H1 (cell line): ENCODE measurements around the gene H1-8. TPM values are rescaled to one million over a fixed set of nuclear protein-coding genes. Genes with fewer than 3 reads are reported as not detected.
A peak's percentile ranks its signal among the peaks of the same experiment; 100 is the strongest.

Source experiments
- CTCF ChIA-PET: fragments of 300-600 bp; sonication (Branson Sonifier 250); formaldehyde crosslinking; loops from one replicate; lab custom pipeline; 2021; ENCODE audit not compliant: partially characterized antibody; lab: Charles Lee
- POLR2A ChIA-PET: fragments of 300-600 bp; sonication (Branson Sonifier 250); formaldehyde crosslinking; loops from one replicate; lab custom pipeline; 2021; ENCODE audit warnings: inconsistent platforms; ENCODE audit not compliant: partially characterized antibody; lab: Charles Lee
- DNase-seq, 2 experiments: peaks; one replicate each; pipeline versions ENCODE4 v3.0.0 to v3.0.0-alpha.2; 2010 to 2022; ENCODE audit warnings: low spot score in 2 of 2, low read depth in 1 of 2, mixed read lengths in 1 of 2
- FAIRE-seq: peaks from 2 replicates; lab custom pipeline; 2011; peaks lifted over from hg19 to GRCh38; lab: Jason Lieb, UNC
- H2AFZ ChIP-seq: 2 replicates; pipeline ENCODE4 v1.8.1; 2012; ENCODE audit warnings: low read length, inconsistent platforms
- H2AK5ac ChIP-seq: 2 replicates; pipeline ENCODE4 v1.6.1; 2013; ENCODE audit warnings: low read depth, low read length
- H2BK120ac ChIP-seq: replicated peaks from 2 replicates; pipeline ENCODE3; 2013; ENCODE audit warnings: low read depth, low read length, inconsistent platforms
- H2BK12ac ChIP-seq: 2 replicates; pipeline ENCODE4 v1.6.1; 2013; ENCODE audit warnings: low read depth, low read length
- H2BK15ac ChIP-seq: 2 replicates; pipeline ENCODE4 v1.6.1; 2013; ENCODE audit warnings: low read length
- H2BK20ac ChIP-seq: 2 replicates; pipeline ENCODE4 v1.6.1; 2013; ENCODE audit warnings: low read length
- H2BK5ac ChIP-seq: 2 replicates; pipeline ENCODE4 v1.6.1; 2013; ENCODE audit warnings: low read depth, low read length
- H3K14ac ChIP-seq: 2 replicates; pipeline ENCODE4 v1.6.1; 2013; ENCODE audit warnings: inconsistent platforms; ENCODE audit not compliant: insufficient read length
- H3K18ac ChIP-seq: 2 replicates; pipeline ENCODE4 v1.6.1; 2013; ENCODE audit warnings: low read length; ENCODE audit errors: extremely low read depth
- H3K23ac ChIP-seq: 2 replicates; pipeline ENCODE4 v1.6.1; 2013; ENCODE audit warnings: inconsistent platforms; ENCODE audit not compliant: insufficient read length
- H3K23me2 ChIP-seq: 2 replicates; pipeline ENCODE4 v1.6.1; 2013; ENCODE audit warnings: low read depth, low read length
- H3K27ac ChIP-seq: 2 replicates; pipeline ENCODE4 v1.6.1; 2011; ENCODE audit warnings: low read depth, low read length, inconsistent platforms
- H3K27me3 ChIP-seq, 4 experiments: replicated peaks in 1 of 4; 1 replicate in 1 of 4; 2 replicates in 3 of 4; pipeline versions ENCODE4 v1.6.1 to v1.8.1; 2011 to 2013; ENCODE audit warnings: low read length in 3 of 4, mild to moderate bottlenecking in 3 of 4, inconsistent platforms in 2 of 4, mixed read lengths in 2 of 4, moderate library complexity in 1 of 4; ENCODE audit not compliant: control insufficient read depth in 3 of 4, insufficient read depth in 3 of 4; ENCODE audit errors: extremely low read depth in 1 of 4
- H3K36me3 ChIP-seq, 4 experiments: 2 replicates each; pipeline versions ENCODE4 v1.6.1 to v1.8.1; 2011 to 2013; ENCODE audit warnings: mild to moderate bottlenecking in 4 of 4, low read length in 3 of 4, moderate library complexity in 2 of 4, control low read depth in 1 of 4, inconsistent platforms in 1 of 4; ENCODE audit not compliant: insufficient read depth in 4 of 4, control insufficient read depth in 2 of 4
- H3K4ac ChIP-seq: replicated peaks from 2 replicates; pipeline ENCODE3; 2013; ENCODE audit warnings: low read length, low read depth, mixed read lengths, inconsistent platforms; ENCODE audit not compliant: insufficient read length
- H3K4me1 ChIP-seq, 4 experiments: replicated peaks in 1 of 4; 1 replicate in 1 of 4; 2 replicates in 3 of 4; pipeline versions ENCODE4 v1.6.1 to v1.8.1; 2011 to 2013; ENCODE audit warnings: low read length in 3 of 4, inconsistent platforms in 2 of 4, mixed read lengths in 1 of 4; ENCODE audit not compliant: insufficient read depth in 4 of 4, control insufficient read depth in 3 of 4
- H3K4me2 ChIP-seq, 2 experiments: 2 replicates each; pipeline versions ENCODE4 v1.6.1 to v1.8.1; 2011 to 2013; ENCODE audit warnings: low read depth in 2 of 2, low read length in 2 of 2, control low read depth in 1 of 2, inconsistent platforms in 1 of 2, mild to moderate bottlenecking in 1 of 2; ENCODE audit not compliant: insufficient read depth in 1 of 2
- H3K4me3 ChIP-seq, 4 experiments: fragments of 200-600, 300-600 bp in 1 of 4; sonication (generic), shearing (Covaris generic), sonication (Bioruptor Twin) in 1 of 4; 2 replicates each; pipeline versions ENCODE4 v1.5.1 to v1.8.1; 2011 to 2016; ENCODE audit warnings: low read length in 4 of 4, low read depth in 3 of 4, control low read depth in 2 of 4, inconsistent platforms in 2 of 4, mild to moderate bottlenecking in 2 of 4, mixed read lengths in 1 of 4, moderate library complexity in 1 of 4; ENCODE audit not compliant: insufficient read depth in 2 of 4; ENCODE audit errors: extremely low read depth in 1 of 4
- H3K56ac ChIP-seq: replicated peaks from 2 replicates; pipeline ENCODE3; 2013; ENCODE audit warnings: low read depth, mild to moderate bottlenecking, mixed read lengths, low read length, inconsistent platforms; ENCODE audit not compliant: insufficient read length
- H3K79me1 ChIP-seq: 2 replicates; pipeline ENCODE4 v1.6.1; 2013; ENCODE audit warnings: low read depth, low read length, control low read depth
- H3K79me2 ChIP-seq, 2 experiments: 2 replicates each; pipeline versions ENCODE4 v1.6.1 to v1.8.1; 2012 to 2013; ENCODE audit warnings: low read length in 2 of 2, mild to moderate bottlenecking in 2 of 2, inconsistent platforms in 1 of 2; ENCODE audit not compliant: insufficient read depth in 2 of 2, control insufficient read depth in 1 of 2
- H3K9ac ChIP-seq, 4 experiments: replicated peaks in 1 of 4; 1 replicate in 1 of 4; 2 replicates in 3 of 4; pipeline versions ENCODE4 v1.6.1 to v1.8.1; 2011 to 2013; ENCODE audit warnings: low read depth in 3 of 4, low read length in 3 of 4, control low read depth in 2 of 4, mild to moderate bottlenecking in 2 of 4, moderate library complexity in 2 of 4, inconsistent platforms in 1 of 4; ENCODE audit errors: extremely low read depth in 1 of 4
- H3K9me3 ChIP-seq, 2 experiments: 2 replicates each; pipeline versions ENCODE4 v1.6.1 to v1.8.1; 2012 to 2013; ENCODE audit warnings: mild to moderate bottlenecking in 2 of 2, moderate library complexity in 2 of 2, control low read depth in 1 of 2, inconsistent platforms in 1 of 2, low read depth in 1 of 2, low read length in 1 of 2, mixed read lengths in 1 of 2; ENCODE audit not compliant: insufficient read depth in 2 of 2
- H4K20me1 ChIP-seq, 2 experiments: replicated peaks in 1 of 2; 2 replicates each; pipeline versions ENCODE3 to v1.8.1; 2011 to 2013; ENCODE audit warnings: inconsistent platforms in 2 of 2, low read length in 2 of 2, mild to moderate bottlenecking in 1 of 2; ENCODE audit not compliant: insufficient read depth in 2 of 2, control insufficient read depth in 1 of 2
- H4K5ac ChIP-seq: 2 replicates; pipeline ENCODE4 v1.6.1; 2013; ENCODE audit warnings: low read length, low read depth, mixed read lengths, inconsistent platforms; ENCODE audit not compliant: insufficient read length
- H4K8ac ChIP-seq: 2 replicates; pipeline ENCODE4 v1.8.0; 2013; ENCODE audit warnings: mild to moderate bottlenecking, moderate library complexity, low read length, inconsistent platforms; ENCODE audit not compliant: insufficient read depth; ENCODE audit errors: extremely low read depth
- H4K91ac ChIP-seq: replicated peaks from 2 replicates; pipeline ENCODE3; 2013; ENCODE audit warnings: low read length, mixed read lengths, inconsistent platforms; ENCODE audit not compliant: insufficient read length
- CBX8 ChIP-seq: fragments of 300-800, 300-1000 bp; sonication (generic); IDR thresholded peaks from 2 replicates; pipeline ENCODE4 v1.7.1; 2016; ENCODE audit warnings: low read depth, low read length, borderline replicate concordance
- CHD1 ChIP-seq: IDR thresholded peaks from 2 replicates; pipeline ENCODE4 v1.6.1; 2012; ENCODE audit warnings: low read depth, low read length, improper control_type of control experiment
- HDAC6 ChIP-seq: IDR thresholded peaks from one replicate; pipeline ENCODE4 v1.7.1; 2012; ENCODE audit warnings: low read depth, mild to moderate bottlenecking, inconsistent platforms, low read length, moderate library complexity
- KDM5A ChIP-seq: fragments of 200-600 bp; IDR thresholded peaks from 2 replicates; pipeline ENCODE4 v1.7.1; 2012; ENCODE audit warnings: mild to moderate bottlenecking, low read length, inconsistent platforms, mixed read lengths
- POLR2AphosphoS5 ChIP-seq: IDR thresholded peaks from 2 replicates; pipeline ENCODE4 v1.6.1; 2011; ENCODE audit warnings: low read depth, low read length
- SIRT6 ChIP-seq: IDR thresholded peaks from one replicate; pipeline ENCODE4 v1.7.1; 2012; ENCODE audit warnings: low read length, inconsistent platforms
- SP2 ChIP-seq: IDR thresholded peaks from 2 replicates; pipeline ENCODE4 v1.6.1; 2012; ENCODE audit warnings: mild to moderate bottlenecking, low read length, inconsistent platforms
- TEAD4 ChIP-seq: IDR thresholded peaks from 2 replicates; pipeline ENCODE4 v1.6.1; 2012; ENCODE audit warnings: low read depth, low read length, inconsistent platforms, mixed read lengths
- USF2 ChIP-seq: IDR thresholded peaks from 2 replicates; pipeline ENCODE4 v1.6.1; 2011; ENCODE audit warnings: low read length, improper control_type of control experiment
- WGBS, 2 experiments: shearing (Covaris generic) in 1 of 2; methylation state at CpG; one replicate each; pipeline versions ENCODE4 v1.1.6 to v1.1.7; 2013 to 2015; ENCODE audit warnings: low lambda C conversion rate in 2 of 2, mixed read lengths in 2 of 2, inconsistent platforms in 1 of 2, low coverage in 1 of 2, missing lambda C conversion rate in 1 of 2; ENCODE audit not compliant: insufficient replicate concordance in 2 of 2, insufficient coverage in 1 of 2, insufficient read length in 1 of 2; ENCODE audit errors: extremely low coverage in 1 of 2, missing lambda C conversion rate in 1 of 2; 5-methylcytosine and 5-hydroxymethylcytosine counted together
- polyA plus RNA-seq, 7 experiments: library from polyadenylated mRNA; depleted of rRNA in 3 of 7; stranded (reverse) in 5 of 7; unstranded in 2 of 7; fragments of >200 nt in 5 of 7; fragments of 200-250 nt in 2 of 7; gene quantifications; 1 replicate in 5 of 7; 2 replicates in 1 of 7; 4 replicates in 1 of 7; pipeline versions ENCODE4 v1.2.1 to v1.2.3, GENCODE V29; 2011 to 2013; ENCODE audit warnings: missing spikeins in 2 of 7, mixed read lengths in 2 of 7
- total RNA-seq: library from RNA; stranded (reverse); fragmentation: NEBNext Ultra II Directional; extraction: Animal tissue kit (Norgen Biotek cat#: 25700); gene quantifications from 2 replicates; pipeline ENCODE4 v1.2.1, GENCODE V29; 2021

The H1-8 gene
- total and polyA plus RNA-seq, 2 of the 8 experiments (the other 6 are each of a cell fraction or from before 2014, with no cell fraction given) = not detected

- Histone ChIP-seq H3K4me3 (no peak overlapping the region), H3K79me1 (no peaks in the 10 kb centered on the region), H3K9ac (no peak overlapping the region), H2BK12ac (no peak overlapping the region), H4K20me1 (no peaks in the 10 kb centered on the region), H3K4me1 (peaks cover 6 to 18% (median 11%) of the 10 kb centered on the region in 4 experiments), H4K5ac (no peak overlapping the region), H2AK5ac (no peak overlapping the region), H2BK5ac (no peak overlapping the region), H3K14ac (no peak overlapping the region), H3K18ac (no peak overlapping the region), H4K91ac (no peak overlapping the region), H3K27ac (no peak overlapping the region), H3K36me3 (no peaks in the 10 kb centered on the region), H2BK20ac (no peak overlapping the region), H2BK15ac (peak overlapping the region; percentile 31; the same call in 1 of the 2 replicates), H2AFZ (no peak overlapping the region), H3K23me2 (peaks cover 2% of the 10 kb centered on the region; the same call in 1 of the 2 replicates), H3K23ac (no peak overlapping the region), H3K27me3 (no peaks in the 10 kb centered on the region), H4K8ac (no peak overlapping the region), H3K9me3 (no peaks in the 10 kb centered on the region), H3K4me2 (no peak overlapping the region), H3K4ac (no peak overlapping the region), H3K56ac (no peak overlapping the region), H2BK120ac (peak overlapping the region; percentile 6), H3K79me2 (no peaks in the 10 kb centered on the region)
- ChIA-PET POLR2A (interaction anchor here (0.7 to 1.9 kb wide), 3 partner anchors 12 to 92 kb away, joined by 3 to 7 read pairs (median 5); no protein-coding TSS in a partner anchor), CTCF (interaction anchor here (1.0 to 2.4 kb wide), 8 partner anchors 9 to 190 kb away, joined by 3 to 7 read pairs (median 4); no protein-coding TSS in a partner anchor)
- DNase-seq (no peak), FAIRE-seq (no peak)
- 85% methylated on average over 4 of the region's 4 CpGs; no CpG with 5 or more reads in 1 of the 2 experiments for WGBS, 2 experiments
- TF ChIP-seq SP2 (no peak), SIRT6 (no peak), CBX8 (no peak), HDAC6 (no peak), POLR2AphosphoS5 (no peak), KDM5A (no peak), USF2 (no peak), CHD1 (no peak), TEAD4 (no peak)
Measured at GRCh38 chr3:129534428-129535027, 8.4 kb upstream of the H1-8 start.
